ENCODE data around the gene C1orf115. TPM values are rescaled to one million over a fixed set of nuclear protein-coding genes. Genes with fewer than 3 reads are reported as not detected.

The C1orf115 gene, protein sequence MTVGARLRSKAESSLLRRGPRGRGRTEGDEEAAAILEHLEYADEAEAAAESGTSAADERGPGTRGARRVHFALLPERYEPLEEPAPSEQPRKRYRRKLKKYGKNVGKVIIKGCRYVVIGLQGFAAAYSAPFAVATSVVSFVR
- 10 to 100 TPM; 12.6 to 33.0 (median 30.0) TPM for total RNA-seq

DNA sequence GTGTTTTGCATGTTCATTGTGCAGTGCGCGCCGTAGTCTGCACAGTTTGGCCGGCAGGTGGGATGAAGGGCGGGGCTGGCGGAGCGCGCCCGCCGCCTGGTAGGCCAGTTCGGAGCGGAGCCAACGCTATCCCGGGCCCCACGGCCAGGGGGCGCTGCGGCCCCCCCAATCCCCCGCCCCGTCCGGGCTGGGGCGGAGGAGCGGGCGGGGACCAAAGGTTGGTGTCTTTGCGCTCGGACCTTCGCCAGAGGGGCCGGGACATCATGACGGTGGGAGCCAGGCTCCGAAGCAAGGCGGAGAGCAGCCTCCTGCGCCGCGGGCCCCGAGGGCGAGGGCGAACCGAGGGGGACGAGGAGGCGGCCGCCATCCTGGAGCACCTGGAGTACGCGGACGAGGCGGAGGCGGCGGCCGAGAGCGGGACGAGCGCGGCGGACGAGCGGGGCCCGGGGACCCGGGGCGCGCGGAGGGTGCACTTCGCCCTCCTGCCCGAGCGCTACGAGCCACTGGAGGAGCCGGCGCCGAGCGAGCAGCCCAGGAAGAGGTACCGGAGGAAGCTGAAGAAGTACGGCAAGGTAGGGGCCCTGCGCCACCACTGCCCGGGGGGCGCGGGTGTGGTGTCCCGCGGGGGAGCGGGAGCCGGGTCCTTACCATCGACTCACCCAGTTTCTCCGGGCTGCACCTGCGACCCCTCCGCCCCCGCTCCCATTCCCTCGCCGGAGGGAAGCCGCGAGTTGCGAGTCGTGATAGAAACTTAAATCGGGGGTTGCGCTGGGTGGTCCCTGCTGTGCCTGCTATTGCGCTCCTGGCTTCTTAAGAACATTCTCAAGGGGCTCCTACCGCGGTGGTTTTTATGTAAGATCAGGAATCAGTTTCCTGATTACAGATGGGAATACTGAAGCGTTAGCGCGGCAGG, at the start of gene C1orf115:
Gene C1orf115 (plus strand): TSS at position 224 of the 913 bp plus-strand sequence. CDS start 40 bp downstream, at position 264.
- H3K4me3 ChIP-seq: peak within 1 kb of the TSS; percentile 64 to 97 (median 74)
- peak within 1 kb of the TSS; percentile 71 to 88 (median 81) for H3K27ac ChIP-seq
- peaks cover 4 to 23% (median 14%) of the 10 kb centered on the region in 4 donors for H3K4me1 ChIP-seq
- DNase-seq (peak; percentile 79 to 97), ATAC-seq (ENCODE audit: low FRiP score in 2 of 2) (peak; percentile 97)
- H3K9me3 ChIP-seq: no peaks in the 10 kb centered on the region
- TF ChIP-seq EP300 (IDR thresholded peaks at IDR 0.05) (no peak), POLR2A (IDR thresholded peaks at IDR 0.05) (peak in 2 of 4 donors; percentile 40 to 61), POLR2AphosphoS5 (IDR thresholded peaks at IDR 0.05) (peak; percentile 53 to 74)
- TF ChIP-seq, protein P1, sequence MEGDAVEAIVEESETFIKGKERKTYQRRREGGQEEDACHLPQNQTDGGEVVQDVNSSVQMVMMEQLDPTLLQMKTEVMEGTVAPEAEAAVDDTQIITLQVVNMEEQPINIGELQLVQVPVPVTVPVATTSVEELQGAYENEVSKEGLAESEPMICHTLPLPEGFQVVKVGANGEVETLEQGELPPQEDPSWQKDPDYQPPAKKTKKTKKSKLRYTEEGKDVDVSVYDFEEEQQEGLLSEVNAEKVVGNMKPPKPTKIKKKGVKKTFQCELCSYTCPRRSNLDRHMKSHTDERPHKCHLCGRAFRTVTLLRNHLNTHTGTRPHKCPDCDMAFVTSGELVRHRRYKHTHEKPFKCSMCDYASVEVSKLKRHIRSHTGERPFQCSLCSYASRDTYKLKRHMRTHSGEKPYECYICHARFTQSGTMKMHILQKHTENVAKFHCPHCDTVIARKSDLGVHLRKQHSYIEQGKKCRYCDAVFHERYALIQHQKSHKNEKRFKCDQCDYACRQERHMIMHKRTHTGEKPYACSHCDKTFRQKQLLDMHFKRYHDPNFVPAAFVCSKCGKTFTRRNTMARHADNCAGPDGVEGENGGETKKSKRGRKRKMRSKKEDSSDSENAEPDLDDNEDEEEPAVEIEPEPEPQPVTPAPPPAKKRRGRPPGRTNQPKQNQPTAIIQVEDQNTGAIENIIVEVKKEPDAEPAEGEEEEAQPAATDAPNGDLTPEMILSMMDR (IDR thresholded peaks at IDR 0.05): peak; percentile 96 to 99 (median 98)
- H3K36me3 ChIP-seq: no peaks in the 10 kb centered on the region
- H3K27me3 ChIP-seq: no peaks in the 10 kb centered on the region
- WGBS, 2 donors: 4 to 7% methylated on average over 45 to 77 of the region's 96 CpGs

DNA sequence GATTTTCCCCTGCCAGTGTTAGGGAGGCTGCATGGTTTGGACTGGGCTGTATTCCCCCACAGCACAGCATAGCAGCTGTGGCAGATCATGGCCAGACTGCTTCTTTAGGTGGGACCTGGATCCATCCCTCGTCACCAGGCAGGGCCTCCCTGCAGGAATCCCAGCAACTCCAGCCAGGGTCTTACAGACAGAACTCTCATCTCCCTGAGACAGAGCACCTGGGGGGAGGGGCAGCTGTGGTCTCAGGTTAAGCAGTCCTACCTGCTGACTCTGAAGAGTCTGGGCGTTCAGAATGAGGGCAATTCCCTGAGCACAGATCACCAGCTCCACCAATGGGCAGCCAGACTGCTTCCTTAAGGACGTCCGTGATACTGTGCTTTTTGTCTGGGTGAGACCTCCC, 47.9 kb upstream of the C1orf115 start:
- ATAC-seq (ENCODE audit: low FRiP score in 2 of 2) (no peak), DNase-seq (no peak)
- TF ChIP-seq POLR2AphosphoS5 (IDR thresholded peaks at IDR 0.05) (no peak), POLR2A (IDR thresholded peaks at IDR 0.05) (no peak), EP300 (IDR thresholded peaks at IDR 0.05) (no peak)
- TF ChIP-seq, protein P1 (IDR thresholded peaks at IDR 0.05): no peak
- Histone ChIP-seq H3K27ac (no peak overlapping the region), H3K36me3 (no peaks in the 10 kb centered on the region), H3K9me3 (no peaks in the 10 kb centered on the region), H3K4me3 (no peak overlapping the region), H3K27me3 (no peaks in the 10 kb centered on the region), H3K4me1 (no peaks in the 10 kb centered on the region)
- 67 to 78% methylated on average over 1 to 4 of the region's 4 CpGs for WGBS, 2 donors

DNA sequence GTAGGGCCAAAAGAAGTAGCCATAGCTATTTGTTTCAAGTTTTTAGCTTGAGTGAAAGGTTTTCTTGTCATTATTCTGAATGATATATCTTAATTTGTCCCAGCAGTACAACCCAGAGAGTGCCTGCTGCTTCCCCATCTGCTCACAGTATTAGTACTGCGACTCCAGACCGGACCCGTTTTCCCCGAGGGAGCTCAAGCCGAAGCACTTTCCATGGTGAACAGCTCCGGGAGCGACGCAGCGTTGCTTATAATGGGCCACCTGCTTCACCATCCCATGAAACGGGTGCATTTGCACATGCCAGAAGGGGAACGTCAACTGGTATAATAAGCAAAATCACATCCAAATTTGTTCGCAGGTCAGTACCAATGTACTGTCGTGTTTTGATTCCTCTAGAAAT, 37.2 kb upstream of the C1orf115 start:
- DNase-seq (no peak), ATAC-seq (ENCODE audit: low FRiP score in 2 of 2) (no peak)
- Histone ChIP-seq H3K4me1 (no peaks in the 10 kb centered on the region), H3K27ac (no peak overlapping the region), H3K36me3 (no peaks in the 10 kb centered on the region), H3K4me3 (no peak overlapping the region), H3K27me3 (no peaks in the 10 kb centered on the region), H3K9me3 (no peaks in the 10 kb centered on the region)
- WGBS, 2 donors: 95 to 96% methylated on average over 13 of the region's 13 CpGs
- TF ChIP-seq POLR2AphosphoS5 (IDR thresholded peaks at IDR 0.05) (no peak), POLR2A (IDR thresholded peaks at IDR 0.05) (no peak), EP300 (IDR thresholded peaks at IDR 0.05) (no peak)
- TF ChIP-seq, protein P1 (IDR thresholded peaks at IDR 0.05): no peak

- DNase-seq: no peak
- TF ChIP-seq POLR2A (IDR thresholded peaks at IDR 0.05) (no peak), POLR2AphosphoS5 (IDR thresholded peaks at IDR 0.05) (no peak), EP300 (IDR thresholded peaks at IDR 0.05) (no peak)
- TF ChIP-seq, protein P1 (IDR thresholded peaks at IDR 0.05): no peak
- H3K9me3 ChIP-seq: no peaks in the 10 kb centered on the region
- H3K27me3 ChIP-seq: no peaks in the 10 kb centered on the region
- no peaks in the 10 kb centered on the region for H3K36me3 ChIP-seq
- no peak overlapping the region for H3K27ac ChIP-seq
- ATAC-seq (ENCODE audit: low FRiP score in 2 of 2): no peak
- H3K4me3 ChIP-seq: no peak overlapping the region
- WGBS, 2 donors: 83% methylated on average over 1 of the region's 1 CpG
- H3K4me1 ChIP-seq: no peaks in the 10 kb centered on the region
These were observed 34.7 kb upstream of the C1orf115 start for GRCh38 chr1:220655509-220655908.

Measured in upper lobe of left lung (tissue), 6 donors.